ENCODE measurements around the gene DNASE1L3. TPM values are rescaled to one million over a fixed set of nuclear protein-coding genes. Genes with fewer than 3 reads are reported as not detected.
A peak's percentile ranks its signal among the peaks of the same experiment; 100 is the strongest.

DNASE1L3 gene
- total and polyA plus RNA-seq, 2 of the 13 experiments (the other 11 are each of a cell fraction or from before 2014, with no cell fraction given), result 0.86 to 1.7 TPM

DNA sequence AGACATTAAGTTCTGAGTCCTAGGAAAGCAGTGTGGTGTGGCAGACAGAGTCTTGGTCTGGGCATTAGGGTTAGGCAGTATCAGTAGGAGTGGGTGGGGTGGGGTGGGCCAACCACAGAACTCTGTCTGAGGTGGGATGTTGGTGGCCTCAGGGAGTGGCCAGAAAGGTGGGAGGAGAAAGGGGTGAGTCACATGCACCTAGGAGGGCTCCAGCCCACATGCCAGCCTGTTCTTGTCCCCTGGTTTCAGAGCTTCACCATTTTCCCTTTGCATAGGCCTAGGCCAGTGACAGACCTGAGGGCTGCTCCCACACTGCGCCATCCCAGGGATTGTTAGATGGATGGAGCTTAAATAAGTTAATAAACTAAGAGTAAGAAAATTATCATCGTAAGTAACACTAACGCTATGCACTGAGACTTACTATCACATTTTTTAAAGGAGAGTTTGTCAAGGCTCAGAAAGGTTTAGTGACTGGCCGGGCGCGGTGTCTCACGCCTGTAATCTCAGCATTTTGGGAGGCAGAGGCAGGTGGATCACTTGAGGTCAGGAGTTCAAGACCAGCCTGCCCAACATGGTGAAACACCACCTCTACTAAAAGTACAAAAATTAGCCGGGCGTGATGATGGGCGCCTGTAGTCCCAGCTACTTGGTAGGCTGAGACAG, 33.8 kb downstream of the DNASE1L3 start:
- in situ Hi-C loops (cut with HindIII; ENCODE audit: extremely low pct_ligation_motif_present, low pct_unique_long_range_greater_than_20kb) (no loop called here), intact Hi-C loops (cut with micrococcal nuclease; ENCODE audit: unreplicated experiment) (no loop called here)
- ATAC-seq (no peak), DNase-seq (ENCODE audit: low spot score) (no peak), FAIRE-seq (no peak)
- no TSS peak for BruUV-seq (replicated peaks)
- Histone ChIP-seq H3K36me3 (replicated peaks in 1 of 2; ENCODE audit: control insufficient read depth in 1 of 2, insufficient read depth in 2 of 2, low read length in 2 of 2) (no peaks in the 10 kb centered on the region), H3K4me2 (ENCODE audit: low read depth, low read length) (0 out of 2 replicates have a peak overlapping the region, but pooled peaks have one; percentile 6), H2AFZ (ENCODE audit: low read length) (no peak overlapping the region), H3K9me3 (ENCODE audit: low read length) (no peaks in the 10 kb centered on the region), H3K27ac (ENCODE audit: extremely low read length, insufficient read depth, low read length) (peak overlapping the region; percentile 95), H3K9ac (ENCODE audit: insufficient read depth, low read depth, low read length) (peak overlapping the region; percentile 74; the same call in 1 of the 2 replicates), H3K4me1 (ENCODE audit: insufficient read depth, low read length) (peaks cover 100% of the 10 kb centered on the region), H3K27me3 (ENCODE audit: control insufficient read depth in 1 of 2, insufficient read depth in 2 of 2, low read length in 2 of 2) (peaks cover 0 to 16% of the 10 kb centered on the region in 2 experiments; a peak in 2 of 5 replicates), H4K20me1 (ENCODE audit: insufficient read depth, low read length) (no peaks in the 10 kb centered on the region), H3K79me2 (ENCODE audit: insufficient read depth, low read length) (no peaks in the 10 kb centered on the region), H3K4me3 (replicated peaks in 1 of 3; ENCODE audit: insufficient read depth in 1 of 3, low read depth in 2 of 3, low read length in 3 of 3) (no peak overlapping the region)
- WGBS (ENCODE audit: low lambda C conversion rate), result 98% methylated on average over 10 of the region's 10 CpGs
- ChIA-PET CTCF (ENCODE audit: low intra/inter-chr PET ratio, low total read pairs) (interaction anchor here (1.3 kb wide), 1 partner anchor 10 kb away, joined by 4 read pairs; no protein-coding TSS in a partner anchor), POLR2A (interaction anchor here (0.7 to 2.6 kb wide), 5 partner anchors 16 to 130 kb away, joined by 3 to 21 read pairs (median 7); partner anchors contain the start of genes HTD2 and RPP14)
- 0 out of 2 replicates have a peak, but pooled peaks have one; percentile 17 for TF ChIP-seq AHDC1 (CRISPR knock-in tag; IDR thresholded peaks at IDR 0.05; ENCODE audit: borderline replicate concordance)
- TF ChIP-seq ZBTB3 (CRISPR knock-in tag; IDR thresholded peaks at IDR 0.05; ENCODE audit: borderline replicate concordance, low read depth), result 0 out of 2 replicates have a peak, but pooled peaks have one; percentile 28
- peak; percentile 29; the same call in 1 of the 2 replicates for TF ChIP-seq MED1 (CRISPR knock-in tag; IDR thresholded peaks at IDR 0.05)
- no peak for TF ChIP-seq ZNF614 (CRISPR knock-in tag; IDR thresholded peaks at IDR 0.05; ENCODE audit: borderline replicate concordance)
- TF ChIP-seq POLR2AphosphoS5 (IDR thresholded peaks at IDR 0.05; ENCODE audit: low read depth, low read length), result peak; percentile 23; the same call in 1 of the 2 replicates
- no peak for TF ChIP-seq KDM1A (CRISPR knock-in tag; IDR thresholded peaks at IDR 0.05)
- TF ChIP-seq ZNF12 (CRISPR knock-in tag; IDR thresholded peaks at IDR 0.05), result no peak
- TF ChIP-seq ZNF850 (CRISPR knock-in tag; conservative IDR thresholded peaks at IDR 0.05), result 0 out of 2 replicates have a peak, but pooled peaks have one; percentile 53
- TF ChIP-seq, protein P1, sequence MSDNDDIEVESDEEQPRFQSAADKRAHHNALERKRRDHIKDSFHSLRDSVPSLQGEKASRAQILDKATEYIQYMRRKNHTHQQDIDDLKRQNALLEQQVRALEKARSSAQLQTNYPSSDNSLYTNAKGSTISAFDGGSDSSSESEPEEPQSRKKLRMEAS (IDR thresholded peaks at IDR 0.05), result peak; percentile 14; the same call in 1 of the 2 replicates
- TF ChIP-seq ZBTB38 (CRISPR knock-in tag; IDR thresholded peaks at IDR 0.05), result 0 out of 2 replicates have a peak, but pooled peaks have one; percentile 31
- TF ChIP-seq POLR2A (IDR thresholded peaks at IDR 0.05; ENCODE audit: insufficient read depth in 1 of 2, low read depth in 2 of 2, low read length in 2 of 2), result peak in 1 of 2 experiments; percentile 41; a peak in 1 of 4 replicates
- no peak for TF ChIP-seq ZNF563 (CRISPR knock-in tag; IDR thresholded peaks at IDR 0.05)
- TF ChIP-seq ZNF3 (CRISPR knock-in tag; IDR thresholded peaks at IDR 0.05), result no peak
- TF ChIP-seq ZFX (CRISPR knock-in tag; IDR thresholded peaks at IDR 0.05; ENCODE audit: low read depth), result peak; percentile 17; the same call in 1 of the 2 replicates
